HFF-Myc (cell line): ENCODE data around the gene NDST3.

Source experiments
- DNase-seq: peaks from one replicate; pipeline ENCODE4 v3.0.0-alpha.2; 2011; ENCODE audit warnings: low read depth; ENCODE audit errors: extremely low read depth
- H3K4me3 ChIP-seq: replicated peaks from 2 replicates; pipeline ENCODE4 v1.5.1; 2011; ENCODE audit warnings: low read depth, mild to moderate bottlenecking, control low read depth, low read length
- TF ChIP-seq, protein P1 (sequence below): IDR thresholded peaks from 2 replicates; pipeline ENCODE4 v1.5.1; 2012; ENCODE audit warnings: mild to moderate bottlenecking, low read depth, low read length, control low read depth; ENCODE audit errors: missing control alignments

NDST3 gene

DNA sequence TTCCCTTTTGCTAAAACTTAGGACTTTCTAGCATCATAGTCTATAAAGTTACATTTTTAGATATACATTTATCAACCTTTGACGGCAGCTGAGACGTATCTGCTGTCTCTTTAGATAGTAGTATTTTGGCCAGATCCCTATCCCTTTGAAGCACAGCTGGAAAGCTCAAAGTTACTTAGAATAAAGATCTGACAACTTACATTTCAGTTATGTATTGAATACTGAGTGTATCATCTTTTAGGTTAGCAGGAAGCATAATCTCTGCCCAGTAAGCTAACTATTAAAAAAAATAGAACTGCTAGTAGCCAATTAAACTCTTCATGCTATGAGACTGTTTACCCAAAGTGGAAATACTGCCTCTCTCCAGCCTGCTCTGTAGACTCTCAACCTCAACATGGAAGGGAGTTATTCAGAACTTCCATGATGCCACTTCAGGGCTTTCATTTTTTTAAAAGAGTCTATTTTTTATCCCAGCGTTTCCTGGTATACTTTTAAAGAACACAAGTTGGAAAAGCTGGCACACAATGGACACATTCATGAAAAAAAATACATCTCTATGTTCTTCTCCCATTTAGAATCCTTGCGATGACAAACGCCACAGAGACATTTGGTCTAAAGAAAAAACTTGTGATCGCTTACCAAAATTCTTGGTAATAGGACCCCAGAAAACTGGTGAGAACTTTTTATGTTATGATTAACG, 192.2 kb downstream of the NDST3 start:
- DNase-seq, result no peak
- TF ChIP-seq, protein P1, sequence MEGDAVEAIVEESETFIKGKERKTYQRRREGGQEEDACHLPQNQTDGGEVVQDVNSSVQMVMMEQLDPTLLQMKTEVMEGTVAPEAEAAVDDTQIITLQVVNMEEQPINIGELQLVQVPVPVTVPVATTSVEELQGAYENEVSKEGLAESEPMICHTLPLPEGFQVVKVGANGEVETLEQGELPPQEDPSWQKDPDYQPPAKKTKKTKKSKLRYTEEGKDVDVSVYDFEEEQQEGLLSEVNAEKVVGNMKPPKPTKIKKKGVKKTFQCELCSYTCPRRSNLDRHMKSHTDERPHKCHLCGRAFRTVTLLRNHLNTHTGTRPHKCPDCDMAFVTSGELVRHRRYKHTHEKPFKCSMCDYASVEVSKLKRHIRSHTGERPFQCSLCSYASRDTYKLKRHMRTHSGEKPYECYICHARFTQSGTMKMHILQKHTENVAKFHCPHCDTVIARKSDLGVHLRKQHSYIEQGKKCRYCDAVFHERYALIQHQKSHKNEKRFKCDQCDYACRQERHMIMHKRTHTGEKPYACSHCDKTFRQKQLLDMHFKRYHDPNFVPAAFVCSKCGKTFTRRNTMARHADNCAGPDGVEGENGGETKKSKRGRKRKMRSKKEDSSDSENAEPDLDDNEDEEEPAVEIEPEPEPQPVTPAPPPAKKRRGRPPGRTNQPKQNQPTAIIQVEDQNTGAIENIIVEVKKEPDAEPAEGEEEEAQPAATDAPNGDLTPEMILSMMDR, result no peak
- no peak overlapping the region for H3K4me3 ChIP-seq

DNA sequence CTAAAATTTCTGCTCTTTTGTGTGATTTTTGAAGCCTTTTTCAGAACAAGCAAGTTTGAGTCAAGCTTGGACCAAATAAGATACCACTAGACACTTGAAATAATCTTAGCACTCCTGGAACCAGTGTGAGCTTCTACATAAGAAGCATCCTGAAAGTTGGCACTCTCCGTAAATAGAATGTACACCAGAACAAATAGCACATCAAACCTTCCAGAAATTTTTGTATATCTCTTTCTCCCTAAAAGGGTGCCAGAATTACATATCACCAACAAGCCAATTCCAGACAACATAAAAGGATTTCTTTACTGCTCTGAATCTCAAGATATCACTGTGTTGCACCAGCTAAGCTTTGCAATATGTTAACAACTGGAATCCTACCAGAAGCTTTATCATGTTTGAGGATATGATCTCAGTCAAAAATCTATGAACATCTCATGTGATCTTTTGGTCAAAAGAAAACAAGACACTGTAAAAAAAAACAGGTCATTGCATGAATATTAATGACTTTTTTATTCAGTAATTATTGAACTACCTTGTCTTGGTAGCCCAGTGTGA, 201.4 kb downstream of the NDST3 start:
- H3K4me3 ChIP-seq, result no peak overlapping the region
- TF ChIP-seq, protein P1, result no peak
- no peak for DNase-seq

DNA sequence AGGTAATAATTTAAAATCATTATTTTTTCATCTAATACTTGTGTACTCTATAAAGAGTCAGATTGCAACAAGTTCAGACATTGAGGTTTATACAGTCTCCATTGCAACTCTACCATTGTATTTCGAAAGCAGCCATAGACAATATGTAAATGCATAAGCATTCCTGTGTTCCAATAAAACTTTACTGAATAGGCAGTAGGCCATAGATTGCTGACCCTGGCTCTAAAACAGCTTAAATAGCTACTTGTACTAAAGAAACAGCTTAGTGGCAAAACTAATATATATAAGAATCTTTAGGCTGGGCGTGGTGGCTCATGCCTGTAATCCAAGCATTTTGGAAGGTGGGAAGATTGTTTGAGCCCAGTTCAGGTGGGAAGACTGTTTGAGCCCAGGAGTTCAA, 203.2 kb downstream of the NDST3 start:
- no peak for DNase-seq
- no peak overlapping the region for H3K4me3 ChIP-seq
- TF ChIP-seq, protein P1, result no peak

DNA sequence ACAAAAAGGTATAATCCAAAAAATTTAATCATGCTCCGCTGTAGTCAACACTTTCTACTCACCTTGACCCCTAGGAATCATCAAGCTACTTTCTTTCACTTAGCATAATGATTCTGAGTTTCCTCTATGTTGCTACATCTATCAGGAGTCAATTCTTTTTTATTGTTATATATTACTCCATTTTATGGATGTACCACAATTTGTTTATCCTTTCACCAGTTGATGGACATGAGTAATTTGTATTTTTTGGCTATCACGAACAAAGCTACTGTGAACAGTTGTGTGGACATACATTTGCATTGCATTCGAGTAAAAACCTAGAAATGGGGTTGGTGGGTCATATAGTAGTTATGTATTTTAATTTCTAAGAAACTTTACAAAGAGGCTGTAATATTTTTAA, 215.6 kb downstream of the NDST3 start:
- no peak overlapping the region for H3K4me3 ChIP-seq
- DNase-seq, result no peak
- TF ChIP-seq, protein P1, result no peak

DNA sequence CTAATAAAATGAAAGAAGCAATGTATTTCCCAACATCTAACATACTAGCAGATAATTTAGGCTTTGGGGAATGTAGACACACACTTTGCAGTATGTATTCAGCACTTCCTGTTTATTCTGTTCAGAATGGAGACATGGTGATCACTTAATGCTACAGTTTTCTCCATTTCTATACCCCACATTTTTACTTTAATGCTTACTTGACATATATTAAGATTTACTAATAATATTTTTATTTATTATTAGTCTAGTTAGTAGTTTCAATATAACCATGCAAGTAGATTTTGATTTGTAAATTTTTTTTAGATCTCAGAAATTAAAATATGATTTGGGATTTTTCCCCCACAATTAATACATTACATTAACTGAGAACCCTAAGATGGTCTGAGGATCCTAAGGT, 220.1 kb downstream of the NDST3 start:
- TF ChIP-seq, protein P1, result no peak

DNA sequence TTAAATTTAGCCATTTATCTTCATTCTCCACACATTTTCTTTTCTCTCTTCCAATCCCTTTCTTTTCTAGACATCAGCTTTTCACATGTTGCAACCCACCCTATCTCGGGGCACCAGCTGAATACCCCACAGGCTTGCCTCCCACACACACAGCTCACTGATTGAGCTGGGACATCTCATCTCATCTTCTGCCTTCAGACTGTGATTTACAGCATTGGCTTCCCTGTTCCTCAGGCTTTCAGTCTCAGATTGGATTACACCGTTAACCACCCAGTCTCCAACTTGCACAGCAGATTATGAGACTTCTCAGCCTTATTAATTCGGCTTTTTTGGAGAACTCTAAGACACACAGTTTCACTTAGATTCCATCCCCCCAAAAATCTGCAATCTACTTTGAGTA, 224.8 kb downstream of the NDST3 start:
- TF ChIP-seq, protein P1, result no peak
- no peak overlapping the region for H3K4me3 ChIP-seq
- DNase-seq, result no peak

More for the DNA sequence above, 220.1 kb downstream of the NDST3 start:
- no peak for DNase-seq
- no peak overlapping the region for H3K4me3 ChIP-seq
